Astrocyte of the spinal cord (primary cell): ENCODE results near the gene LMO4.

Experiments used
- DNase-seq: peaks from one replicate; pipeline ENCODE4 v3.0.0; 2011; ENCODE audit warnings: low read depth, low spot score
- H3K4me3 ChIP-seq: 2 replicates; pipeline ENCODE4 v1.5.1; 2011; ENCODE audit warnings: low read depth, mild to moderate bottlenecking, low read length, moderate library complexity
- CTCF ChIP-seq: IDR thresholded peaks from 2 replicates; pipeline ENCODE4 v1.5.1; 2012; ENCODE audit warnings: low read depth, mild to moderate bottlenecking, low read length, inconsistent platforms
- in situ Hi-C: cut with HindIII; loops from 2 replicates; pipeline ENCODE4 v1.10.0; 2017; ENCODE audit warnings: low sequenced_read_pairs

LMO4 gene

GRCh38 chr1:87294633-87295032 lies 34.0 kb upstream of the LMO4 start:
- H3K4me3 ChIP-seq, result no peak overlapping the region
- DNase-seq, result no peak
- TF ChIP-seq CTCF, result no peak
- in situ Hi-C loops, result no loop called here

GRCh38 chr1:87295445-87296110 lies 33.1 kb upstream of the LMO4 start:
- TF ChIP-seq CTCF, result no peak

GRCh38 chr1:87296206-87296605 lies 32.5 kb upstream of the LMO4 start:
- no peak for DNase-seq
- H3K4me3 ChIP-seq, result no peak overlapping the region
- no peak for TF ChIP-seq CTCF
- in situ Hi-C loops, result no loop called here

More at GRCh38 chr1:87295445-87296110, 33.1 kb upstream of the LMO4 start:
- in situ Hi-C loops, result no loop called here
- DNase-seq, result no peak
- no peak overlapping the region for H3K4me3 ChIP-seq

GRCh38 chr1:87299661-87300060 lies 29.0 kb upstream of the LMO4 start:
- no peak for DNase-seq
- H3K4me3 ChIP-seq, result no peak overlapping the region
- in situ Hi-C loops, result no loop called here
- no peak for TF ChIP-seq CTCF

- no peak for TF ChIP-seq CTCF
- no peak overlapping the region for H3K4me3 ChIP-seq
- in situ Hi-C loops, result no loop called here
- DNase-seq, result no peak
Measured at GRCh38 chr1:87300628-87301027, 28.1 kb upstream of the LMO4 start.

- in situ Hi-C loops, result no loop called here
- TF ChIP-seq CTCF, result no peak
Measured at GRCh38 chr1:87305151-87305550, 23.5 kb upstream of the LMO4 start.

More at GRCh38 chr1:87305151-87305550, 23.5 kb upstream of the LMO4 start:
- no peak for DNase-seq
- H3K4me3 ChIP-seq, result no peak overlapping the region
